COLO829 (cell line): ENCODE measurements around the gene BAIAP3.

Experiments
- DNase-seq: peaks from one replicate; pipeline ENCODE4 v3.0.0; 2012; ENCODE audit warnings: low spot score

Gene BAIAP3

DNA sequence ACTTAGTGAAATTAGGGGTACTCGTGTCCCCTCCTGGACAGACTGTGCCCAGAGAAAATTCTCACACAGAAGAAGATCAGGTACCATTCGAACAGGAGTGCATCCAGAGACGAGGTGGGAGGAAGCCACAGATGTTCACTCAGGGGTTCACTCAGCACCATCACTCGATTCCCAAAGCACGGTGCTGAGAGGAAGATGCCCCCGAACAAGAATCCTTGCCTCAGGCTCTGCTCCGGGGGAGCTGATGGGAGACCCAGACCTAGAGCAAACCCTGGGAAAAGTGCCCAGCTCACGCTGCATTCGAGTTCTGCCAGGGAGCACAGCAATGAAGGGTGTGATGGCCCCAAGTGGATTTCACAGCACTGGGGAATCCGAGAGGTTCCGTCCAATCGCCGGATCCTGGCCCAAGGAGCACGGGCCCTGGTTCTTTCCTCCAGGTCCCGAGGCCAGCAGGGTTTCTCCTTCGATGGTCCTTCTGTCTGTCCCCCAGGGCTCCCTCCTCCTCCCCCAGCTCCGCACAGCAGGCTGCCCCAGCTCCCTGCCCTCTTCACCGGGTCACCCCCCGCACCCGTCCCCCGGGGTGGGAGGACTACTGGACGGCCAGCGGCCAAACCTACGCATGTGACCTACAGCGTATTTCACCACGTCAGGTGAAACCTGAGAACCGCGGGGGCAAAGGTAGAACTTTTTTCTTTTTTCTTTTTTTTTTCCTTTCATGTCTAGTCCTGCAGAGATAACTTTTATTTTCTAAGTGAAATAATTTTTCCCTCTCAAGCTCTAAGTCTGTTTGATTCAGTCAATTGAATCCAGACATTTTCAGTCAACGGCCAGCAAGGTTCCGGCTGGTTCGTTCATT, 34.2 kb upstream of the BAIAP3 start:
- DNase-seq, result no peak

DNA sequence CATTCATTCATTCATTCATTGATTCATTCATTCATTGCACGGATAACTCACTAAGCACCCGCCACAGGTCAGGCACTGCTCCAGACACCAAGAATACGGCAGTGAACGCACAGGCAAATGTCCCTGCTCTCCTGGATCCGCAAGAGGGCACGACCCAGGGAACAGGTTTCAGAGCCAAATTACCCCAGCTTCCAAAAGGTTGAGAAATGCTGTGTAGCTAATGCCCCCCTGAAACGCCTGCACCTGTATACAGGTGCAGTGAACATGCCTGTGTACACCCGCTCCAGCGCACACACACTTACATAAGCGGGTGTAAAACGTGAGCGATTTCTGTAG, 33.6 kb upstream of the BAIAP3 start:
- DNase-seq, result no peak

DNA sequence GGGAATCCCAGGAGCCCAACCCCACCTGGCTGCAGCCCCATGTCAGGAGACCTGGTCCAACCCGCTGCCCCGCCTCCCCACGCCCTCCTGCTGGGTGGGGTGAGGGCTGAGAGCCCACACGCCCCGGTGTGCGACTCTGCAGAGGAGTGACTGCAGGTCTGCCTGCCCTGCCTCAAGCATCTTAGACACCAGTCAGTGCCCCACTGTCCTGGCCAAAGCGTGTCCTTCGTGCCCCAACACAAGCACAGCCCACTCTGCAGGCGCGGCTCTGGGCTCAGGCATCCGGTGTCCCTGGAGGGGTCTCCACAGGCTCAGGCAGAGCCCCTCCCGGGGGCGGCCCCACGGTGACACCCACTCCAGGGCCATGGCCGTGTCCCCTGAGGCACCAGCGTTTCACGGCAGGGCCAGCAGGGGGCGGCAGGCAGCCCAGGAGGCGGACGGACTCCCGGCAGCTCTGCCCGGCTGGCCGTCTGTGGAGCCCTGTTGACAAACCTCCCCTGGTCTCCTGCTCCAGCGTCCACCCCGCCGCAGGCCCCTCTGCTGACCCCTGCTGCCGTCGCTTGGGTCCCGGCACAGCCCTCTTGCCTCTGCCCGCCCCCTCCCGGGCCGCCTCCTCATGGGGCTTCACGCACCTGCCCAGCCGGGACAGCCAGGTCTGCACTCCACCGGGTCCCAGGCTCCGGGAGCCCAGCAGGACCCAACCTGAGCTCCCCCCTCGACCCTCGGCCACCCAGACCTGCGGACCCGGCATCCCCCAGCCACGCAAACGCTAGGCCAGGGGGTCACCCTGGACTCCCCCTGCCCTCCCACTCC, 32.6 kb upstream of the BAIAP3 start:
- DNase-seq, result peak; percentile 67

DNA sequence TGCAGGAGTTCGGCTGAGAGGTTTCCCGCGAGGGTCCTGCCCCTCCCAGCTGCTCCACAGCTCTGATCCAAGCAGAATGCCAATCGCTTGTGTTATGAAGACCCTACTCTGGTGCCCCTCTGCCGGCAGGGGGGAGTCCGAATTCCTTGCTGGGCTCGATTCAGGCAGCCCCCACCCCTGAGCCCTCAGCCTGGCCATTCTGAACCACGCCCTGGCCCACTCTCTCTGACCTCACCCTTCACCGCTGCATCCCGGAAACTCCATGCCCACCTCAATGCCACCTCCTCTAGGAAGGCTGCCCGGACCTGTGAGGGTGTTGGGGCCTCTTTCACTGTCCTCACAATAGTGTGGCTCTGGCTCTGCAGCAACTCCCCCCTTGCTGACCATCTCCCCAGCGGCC, 31.9 kb upstream of the BAIAP3 start:
- no peak for DNase-seq

DNA sequence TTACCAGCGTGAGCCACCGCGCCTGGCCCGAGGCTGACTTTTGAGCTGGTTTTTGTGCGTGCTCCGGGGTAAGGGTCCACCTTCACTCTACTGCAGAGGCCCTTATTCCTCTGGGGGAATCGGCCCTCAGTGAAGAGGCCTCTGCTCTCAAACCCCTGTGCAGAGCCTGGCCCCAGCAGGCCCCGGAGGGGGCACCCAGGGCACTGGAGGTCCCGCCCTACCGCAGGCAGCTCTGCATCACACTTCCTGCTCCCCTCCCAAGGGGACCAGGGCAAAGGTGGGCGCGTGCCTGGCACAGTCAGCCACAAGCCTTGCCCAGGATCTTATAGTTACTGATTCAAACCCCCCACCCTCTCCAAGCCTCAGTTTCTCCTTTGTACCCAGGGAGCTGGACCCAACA, 27.6 kb upstream of the BAIAP3 start:
- DNase-seq, result no peak

DNA sequence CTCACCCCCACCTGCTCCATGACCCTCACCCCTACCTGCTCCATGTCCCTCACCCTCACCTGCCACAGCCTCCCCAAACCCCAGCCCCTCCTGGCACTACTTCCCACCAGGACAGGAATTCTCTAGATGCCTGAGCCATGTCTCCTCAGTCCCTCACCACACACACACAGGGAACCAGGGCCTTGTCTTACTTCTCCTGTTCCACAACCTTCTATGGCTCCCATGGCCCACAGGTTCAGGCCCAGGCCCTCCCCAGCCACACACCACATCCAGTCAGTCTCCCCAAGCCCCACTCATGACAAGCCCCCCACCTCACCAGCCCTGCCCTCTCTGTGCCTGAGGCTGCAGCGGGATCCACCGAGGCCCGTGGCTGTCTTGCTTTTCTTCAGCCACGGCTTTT, 27.1 kb upstream of the BAIAP3 start:
- no peak for DNase-seq

DNA sequence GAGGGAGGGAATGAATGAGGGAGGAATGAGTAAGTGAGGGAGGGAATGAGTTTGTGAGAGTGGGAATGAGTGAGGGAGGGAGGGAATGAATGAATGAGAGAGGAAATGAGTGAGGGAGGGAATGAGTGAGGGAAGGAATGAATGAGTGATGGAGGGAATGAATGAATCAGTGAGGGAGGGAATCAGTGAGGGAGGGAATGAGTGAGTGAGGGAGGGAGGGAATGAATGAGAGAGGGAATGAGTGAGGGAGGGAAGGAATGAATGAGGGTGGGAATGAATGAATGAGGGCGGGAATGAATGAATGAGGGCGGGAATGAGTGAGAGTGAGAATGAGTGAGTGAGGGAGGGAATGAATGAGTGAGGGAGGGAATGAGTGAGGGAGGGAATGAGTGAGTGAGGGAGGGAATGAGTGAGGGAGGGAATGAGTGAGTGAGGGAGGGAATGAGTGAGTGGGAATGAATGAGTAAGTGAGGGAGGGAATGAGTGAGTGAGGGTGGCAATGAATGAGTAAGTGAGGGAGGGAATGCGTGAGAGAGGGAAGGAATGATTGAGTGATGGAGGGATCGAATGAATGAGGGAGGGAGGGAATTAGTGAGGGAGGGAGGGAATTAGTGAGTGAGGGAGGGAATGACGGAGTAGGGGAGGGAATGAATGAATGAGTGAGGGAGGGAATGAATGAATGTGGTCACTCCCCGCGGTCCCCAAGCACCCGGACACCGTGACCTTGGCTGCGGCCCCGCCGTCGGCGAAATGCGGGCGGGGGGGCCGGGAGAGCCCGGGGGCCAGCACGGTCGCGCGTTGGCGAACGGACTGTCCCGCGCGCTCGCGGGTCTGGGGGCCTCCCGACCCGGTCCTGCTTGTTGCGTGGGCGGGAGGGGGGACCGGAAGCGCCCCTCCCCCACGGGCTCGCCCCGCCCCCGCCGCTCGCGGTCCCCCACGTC, 25.1 kb upstream of the BAIAP3 start:
- DNase-seq, result peak; percentile 35

DNA sequence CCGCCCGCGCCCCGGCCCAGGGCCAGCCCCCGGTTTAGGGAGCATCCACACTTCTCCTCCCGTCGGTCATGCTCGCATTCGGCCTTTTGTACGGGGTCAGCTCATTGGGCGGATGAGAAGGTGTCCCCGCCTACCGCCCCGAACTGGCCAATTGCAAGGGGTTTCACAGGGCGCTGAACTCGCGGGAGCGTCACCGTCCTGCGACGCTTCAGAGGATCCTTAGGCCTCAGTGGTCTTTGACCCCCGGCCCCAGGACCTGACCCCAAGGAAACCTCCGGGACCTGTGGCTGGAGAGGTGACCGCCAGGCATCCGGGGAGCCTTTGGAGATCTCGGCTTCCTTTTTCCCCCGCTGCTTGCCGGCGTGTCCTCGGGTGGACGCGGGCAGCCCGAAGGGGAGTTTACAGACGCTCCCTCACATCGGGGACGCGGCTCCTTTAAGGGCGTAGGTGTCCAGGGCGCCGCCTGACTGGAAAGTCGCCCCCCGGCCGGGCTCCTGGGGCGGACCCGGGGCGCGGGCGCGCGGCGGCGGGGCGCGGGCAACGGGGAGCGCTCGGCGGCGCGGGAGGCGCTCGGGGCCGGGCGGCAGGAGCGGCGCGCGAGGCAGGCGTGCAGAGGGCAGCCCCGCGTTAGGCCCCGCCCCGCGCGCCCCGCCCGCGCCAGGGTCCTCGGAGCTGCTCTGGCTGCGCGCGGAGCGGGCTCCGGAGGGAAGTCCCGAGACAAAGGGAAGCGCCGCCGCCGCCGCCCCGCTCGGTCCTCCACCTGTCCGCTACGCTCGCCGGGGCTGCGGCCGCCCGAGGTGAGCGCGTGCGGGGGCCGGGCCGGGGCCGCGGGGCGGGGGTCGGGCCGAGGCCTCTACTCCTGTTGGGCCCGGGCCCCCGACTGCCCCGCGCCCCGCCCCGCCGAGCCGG, 24.2 kb upstream of the BAIAP3 start, which contains the start of gene UBE2I:
UBE2I (plus strand) TSS at position 660 of the 909 bp plus-strand sequence. CDS start 4,395 bp downstream, outside the sequence.
- DNase-seq, result peak; percentile 93

DNA sequence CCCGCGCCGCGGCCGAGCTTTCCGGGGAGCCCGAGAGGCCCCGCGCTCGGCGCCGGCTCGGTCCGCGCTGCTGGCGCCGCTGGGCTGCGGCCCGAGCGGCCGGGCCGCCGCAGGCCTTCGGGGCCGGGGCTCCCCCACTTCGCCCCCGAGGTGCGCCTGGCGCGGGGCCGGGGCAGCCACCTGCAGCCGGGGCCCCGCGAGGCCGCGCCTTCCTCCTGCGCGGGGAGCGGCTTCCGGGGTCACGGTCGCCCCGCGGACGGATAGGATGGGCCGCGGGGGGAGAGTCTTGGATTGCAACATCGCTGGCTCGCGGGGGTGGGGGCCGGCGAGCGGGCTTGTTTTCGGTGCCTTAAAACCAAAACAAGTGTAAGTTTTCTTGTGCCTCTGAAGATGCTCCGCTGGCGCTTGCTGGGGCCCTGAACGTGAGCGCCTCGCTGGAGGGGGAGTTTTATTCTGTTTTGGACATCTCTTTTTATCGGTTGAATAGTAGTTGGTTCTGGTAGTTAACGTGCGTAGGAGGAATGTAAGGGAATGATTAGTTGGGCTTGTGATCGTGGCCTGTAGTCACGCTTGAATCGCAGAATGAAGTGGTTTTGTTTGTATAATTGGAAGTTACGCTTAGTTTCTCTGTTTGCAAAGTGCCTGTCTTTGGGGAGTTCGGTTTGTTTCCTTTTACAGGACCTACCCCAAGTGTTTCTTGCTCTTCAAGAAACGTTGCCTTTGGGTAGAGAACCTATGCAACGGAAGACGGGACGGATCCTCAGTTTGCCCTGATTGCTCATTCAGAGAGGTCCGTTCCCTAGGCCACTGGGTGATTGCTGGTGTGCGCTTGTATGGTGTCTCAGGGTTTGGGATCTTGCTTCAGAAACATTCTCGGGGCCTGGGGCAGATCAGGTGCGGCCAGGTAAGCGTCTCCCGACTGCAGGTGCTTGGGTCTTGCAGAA, 23.3 kb upstream of the BAIAP3 start:
- DNase-seq, result no peak

DNA sequence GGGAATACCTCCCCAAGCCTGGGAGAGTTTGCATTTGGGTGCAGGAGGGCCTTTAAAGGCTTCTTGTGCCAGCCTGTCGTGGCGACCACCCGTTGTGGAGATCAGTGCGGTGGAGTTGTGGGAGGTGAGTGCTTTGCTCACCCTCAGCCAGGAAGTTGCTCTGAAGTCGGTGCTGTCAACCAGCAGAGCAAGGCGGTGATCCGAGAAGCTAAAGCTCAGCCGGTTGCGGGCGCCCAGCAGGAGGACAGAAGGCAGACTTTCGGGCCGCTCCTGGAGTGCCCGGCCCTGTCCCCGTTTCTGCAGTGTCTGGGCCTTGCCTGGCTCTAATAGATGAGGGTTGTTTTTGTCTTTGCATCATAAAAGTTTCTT, 22.6 kb upstream of the BAIAP3 start:
- no peak for DNase-seq

DNA sequence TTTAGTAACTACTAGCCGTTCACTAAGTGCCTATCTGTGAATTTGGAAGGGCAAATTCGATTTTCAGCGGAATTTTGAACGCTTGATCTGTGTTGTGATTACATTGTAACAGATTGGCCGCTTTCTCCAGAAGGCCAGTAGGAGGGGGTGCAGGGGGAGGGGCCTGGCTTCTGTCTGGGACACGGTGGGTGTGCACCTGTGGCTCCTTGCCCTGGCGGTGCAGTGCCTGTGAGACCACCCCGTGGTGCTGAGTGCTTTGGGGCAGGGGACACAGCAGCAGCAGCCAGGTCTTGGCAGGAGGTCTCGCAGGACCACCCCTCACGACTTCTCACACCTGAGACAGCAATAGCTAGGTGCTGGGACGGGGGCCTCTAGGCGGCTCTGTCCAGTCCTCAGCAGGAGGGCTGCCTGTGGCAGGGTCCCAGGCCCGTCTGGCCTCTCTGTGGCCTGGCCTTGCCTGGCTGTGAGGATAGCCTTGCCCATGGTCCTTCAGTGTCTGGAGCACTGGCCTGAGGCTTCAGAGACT, 22.2 kb upstream of the BAIAP3 start:
- DNase-seq, result no peak

DNA sequence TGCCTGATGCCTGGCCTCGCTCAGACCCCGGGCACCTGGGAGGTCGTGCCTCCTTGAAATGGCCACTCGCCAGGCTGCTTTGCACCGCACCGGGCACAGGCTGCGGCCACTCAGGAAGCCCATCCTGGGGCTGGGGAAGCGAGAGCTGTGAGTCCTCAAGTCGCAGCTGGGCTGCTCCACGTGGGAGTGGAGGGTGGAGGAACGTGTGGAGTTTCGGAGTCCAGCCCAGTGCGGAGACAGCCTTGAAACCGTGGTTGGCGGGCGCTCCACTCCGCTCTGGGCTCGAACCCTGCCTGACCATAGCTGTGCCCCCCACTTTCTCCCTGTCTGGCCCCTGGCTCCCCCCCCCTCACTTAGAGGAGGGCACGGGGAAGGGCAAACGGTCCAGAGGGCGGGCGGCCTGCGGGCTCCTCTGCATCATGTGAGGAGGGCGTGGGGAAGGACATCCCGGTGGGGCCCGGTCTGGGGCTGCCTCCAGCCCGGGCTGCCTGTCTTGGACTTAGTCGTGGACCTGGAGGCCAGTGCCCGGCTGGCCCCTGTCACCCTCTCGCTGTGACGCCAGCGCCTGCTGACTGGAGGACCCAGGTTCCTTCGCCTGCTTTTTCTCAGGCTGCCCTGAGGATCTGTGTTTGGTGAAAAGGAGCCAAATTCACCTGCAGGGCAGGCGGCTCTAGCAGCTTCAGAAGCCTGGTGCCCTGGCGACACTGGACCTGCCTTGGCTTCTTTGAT, 21.5 kb upstream of the BAIAP3 start:
- no peak for DNase-seq

DNA sequence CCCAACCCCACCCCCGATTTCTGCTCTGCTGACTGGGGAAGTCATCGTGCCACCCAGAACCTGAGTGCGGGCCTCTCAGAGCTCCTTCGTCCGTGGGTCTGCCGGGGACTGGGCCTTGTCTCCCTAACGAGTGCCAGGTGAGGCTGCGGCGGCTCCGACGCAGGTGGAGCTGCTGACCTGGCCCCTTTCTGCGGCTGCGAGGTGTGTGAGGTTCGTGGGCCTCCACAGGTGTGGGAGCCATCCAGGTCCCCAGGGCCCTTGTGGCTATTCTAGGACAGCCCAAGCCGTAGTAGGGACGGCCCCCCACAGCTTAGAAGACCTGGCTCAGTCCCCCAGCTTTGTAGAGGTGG, 21.0 kb upstream of the BAIAP3 start:
- no peak for DNase-seq

DNA sequence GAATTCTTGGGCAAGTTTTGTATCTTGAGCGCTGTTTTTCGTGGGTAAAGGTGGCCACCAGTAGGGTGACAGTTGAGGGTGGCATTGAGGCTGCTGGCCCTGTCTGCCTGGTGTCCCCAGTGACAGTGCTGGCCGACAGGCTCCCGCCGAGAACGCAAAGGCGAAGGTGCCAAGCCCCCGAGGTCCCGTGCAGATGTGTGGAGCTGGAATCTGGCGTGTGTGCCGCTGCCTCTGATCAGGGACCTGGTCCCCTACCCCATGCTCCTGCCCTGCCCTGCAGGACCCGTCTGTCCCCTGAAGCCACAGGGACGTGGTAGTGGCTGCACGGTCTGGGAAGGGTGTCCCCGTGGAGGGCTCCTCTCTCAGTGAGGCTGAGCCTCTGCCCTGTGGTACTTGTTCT, 20.5 kb upstream of the BAIAP3 start:
- DNase-seq, result no peak

DNA sequence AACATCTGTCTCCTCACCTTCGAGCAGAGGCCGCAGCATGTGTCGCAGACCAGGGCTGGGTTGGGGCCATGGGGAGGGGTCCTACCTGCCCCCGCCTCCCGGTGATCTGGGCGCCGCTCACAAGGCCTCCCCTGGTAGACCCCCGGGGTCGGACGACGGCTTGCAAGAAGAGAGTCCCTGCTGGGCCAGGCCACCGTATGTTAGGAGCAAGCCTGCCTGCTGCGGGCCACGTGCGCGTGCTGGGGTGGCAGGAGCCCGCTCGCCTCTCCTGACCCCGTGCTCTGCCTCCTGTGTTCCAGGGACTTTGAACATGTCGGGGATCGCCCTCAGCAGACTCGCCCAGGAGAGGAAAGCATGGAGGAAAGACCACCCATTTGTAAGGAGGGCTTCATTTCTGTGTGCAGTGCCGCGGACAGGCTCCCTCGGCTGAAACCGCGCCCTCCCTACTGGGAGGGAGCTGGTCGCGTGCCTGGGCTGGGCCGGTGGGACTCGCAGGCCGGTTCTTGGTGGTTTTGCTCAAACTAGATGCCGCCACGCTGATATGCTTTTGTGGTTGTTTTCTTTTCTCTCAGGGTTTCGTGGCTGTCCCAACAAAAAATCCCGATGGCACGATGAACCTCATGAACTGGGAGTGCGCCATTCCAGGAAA, 19.6 kb upstream of the BAIAP3 start:
- DNase-seq, result no peak

DNA sequence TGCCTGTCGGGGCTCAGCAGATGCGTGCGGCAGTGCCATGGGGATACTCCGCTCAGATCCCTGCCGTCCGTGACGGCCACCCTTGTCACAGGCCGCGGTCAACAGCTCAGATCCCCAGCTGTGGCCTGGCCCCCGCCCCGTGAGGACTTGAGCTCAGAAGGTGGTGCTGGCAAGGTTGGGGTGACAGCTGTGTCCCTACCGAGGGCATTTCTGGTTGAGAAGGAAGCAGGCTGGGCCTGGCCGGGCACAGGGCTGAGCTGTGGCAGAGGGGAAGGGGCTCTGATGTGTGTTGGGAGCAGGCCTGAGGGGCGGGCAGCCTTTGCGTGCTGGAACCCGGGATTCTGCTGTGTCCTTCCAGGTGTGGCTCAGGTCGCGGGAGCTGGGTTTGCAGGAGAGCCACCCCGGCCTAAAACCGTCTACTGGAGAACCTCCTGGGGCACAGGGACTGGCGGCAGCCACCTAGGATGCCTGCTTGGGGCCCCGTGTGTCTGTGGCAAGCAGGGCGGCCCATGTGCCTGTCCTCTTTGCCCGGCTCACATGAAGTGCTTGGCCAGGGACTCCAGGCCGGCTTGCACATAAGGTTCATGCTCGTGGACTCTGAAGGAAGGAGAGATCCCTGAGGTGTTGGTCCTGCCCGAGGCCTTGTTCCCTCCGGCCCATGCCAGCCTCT, 18.9 kb upstream of the BAIAP3 start:
- DNase-seq, result no peak

DNA sequence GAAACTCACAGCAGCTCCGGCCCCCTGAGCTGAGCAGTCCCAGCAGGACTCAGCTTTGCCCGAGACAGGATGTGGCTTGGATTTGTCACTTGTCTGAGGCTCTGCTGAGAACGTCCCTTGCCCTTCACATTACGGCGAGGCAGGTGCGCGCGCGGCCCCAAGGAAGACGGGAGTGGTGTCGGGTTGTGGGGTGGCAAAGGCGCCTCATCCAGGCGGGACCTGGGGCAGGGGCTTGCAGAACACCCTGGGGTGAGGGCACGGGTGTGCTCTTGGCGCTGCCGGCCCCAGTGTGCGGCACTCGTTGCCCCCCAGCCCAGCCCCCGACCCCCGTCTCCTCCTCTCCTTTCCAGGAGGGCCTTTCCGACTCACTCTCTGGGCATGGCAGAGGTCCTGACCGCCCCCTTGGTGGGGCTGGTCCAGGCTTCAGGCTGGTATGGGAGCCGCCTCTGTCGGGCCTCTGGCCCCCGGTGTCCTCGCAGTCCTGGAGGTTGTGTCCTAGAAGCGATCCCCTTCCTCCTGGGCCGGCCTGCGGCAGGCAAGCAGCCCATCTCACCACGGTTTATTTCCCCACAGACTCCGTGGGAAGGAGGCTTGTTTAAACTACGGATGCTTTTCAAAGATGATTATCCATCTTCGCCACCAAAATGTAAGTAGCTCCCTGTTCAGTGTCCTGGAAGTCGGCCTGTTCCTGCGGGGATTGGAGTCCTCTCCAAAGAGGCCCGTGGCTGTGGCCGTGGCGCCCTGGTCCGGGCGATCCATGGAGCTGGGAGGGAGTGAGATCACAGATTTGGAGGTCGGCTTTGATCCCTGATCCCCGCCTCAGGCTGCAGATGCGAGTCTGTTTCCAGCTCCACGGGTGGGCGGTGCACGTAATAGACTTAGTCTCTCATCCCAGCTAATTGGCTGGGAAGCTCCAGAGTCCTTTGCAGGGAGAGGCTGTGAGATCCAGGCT, 18.1 kb upstream of the BAIAP3 start:
- DNase-seq, result no peak
